NB4 (cell line): ENCODE data around the gene EEF1AKMT3.
A peak's percentile ranks its signal among the peaks of the same experiment; 100 is the strongest.

Experiments used
- DNase-seq: peaks from one replicate; pipeline ENCODE4 v3.0.0; 2010; ENCODE audit warnings: low read depth
- H3K4me3 ChIP-seq: one replicate; pipeline ENCODE4 v1.5.1; 2011; ENCODE audit warnings: mild to moderate bottlenecking, low read depth, low read length, moderate library complexity
- CTCF ChIP-seq: IDR thresholded peaks from one replicate; pipeline ENCODE4 v1.5.1; 2012; ENCODE audit warnings: low read depth, low read length
- MAX ChIP-seq: IDR thresholded peaks from 2 replicates; pipeline ENCODE4 v1.6.1; 2011; ENCODE audit warnings: low read depth, low read length
- MYC ChIP-seq: IDR thresholded peaks from 2 replicates; pipeline ENCODE4 v1.6.1; 2011; ENCODE audit warnings: low read depth, low read length
- POLR2A ChIP-seq: IDR thresholded peaks from 2 replicates; pipeline ENCODE4 v1.6.1; 2011; ENCODE audit warnings: mild to moderate bottlenecking; ENCODE audit not compliant: insufficient read length; ENCODE audit errors: extremely low read depth

EEF1AKMT3 gene

GRCh38 chr12:57807285-57807684 lies 34.9 kb downstream of the EEF1AKMT3 start:
- no peak for DNase-seq
- TF ChIP-seq MAX (no peak), POLR2A (no peak), MYC (no peak), CTCF (no peak)
- H3K4me3 ChIP-seq = no peak overlapping the region

GRCh38 chr12:57808351-57808750 lies 35.9 kb downstream of the EEF1AKMT3 start:
- H3K4me3 ChIP-seq = no peak overlapping the region
- no peak for TF ChIP-seq MYC
- DNase-seq = no peak

GRCh38 chr12:57809425-57809824 lies 37.0 kb downstream of the EEF1AKMT3 start:
- H3K4me3 ChIP-seq = no peak overlapping the region
- DNase-seq = no peak
- TF ChIP-seq MAX = no peak
- TF ChIP-seq MYC = no peak
- TF ChIP-seq CTCF = no peak
- no peak for TF ChIP-seq POLR2A

- no peak for TF ChIP-seq MYC
- no peak for TF ChIP-seq CTCF
- no peak for TF ChIP-seq POLR2A
- TF ChIP-seq MAX = no peak
- H3K4me3 ChIP-seq = no peak overlapping the region
- DNase-seq = peak; percentile 37
Observed at GRCh38 chr12:57810450-57810849, 38.0 kb downstream of the EEF1AKMT3 start.

GRCh38 chr12:57811028-57811755 lies 38.8 kb downstream of the EEF1AKMT3 start:
- DNase-seq = no peak
- TF ChIP-seq MAX = no peak
- TF ChIP-seq POLR2A = no peak
- TF ChIP-seq MYC = no peak
- TF ChIP-seq CTCF = no peak
- no peak overlapping the region for H3K4me3 ChIP-seq

- H3K4me3 ChIP-seq = no peak overlapping the region
- DNase-seq = no peak
- TF ChIP-seq CTCF = no peak
- no peak for TF ChIP-seq POLR2A
- TF ChIP-seq MAX = no peak
- TF ChIP-seq MYC = no peak
Observed at GRCh38 chr12:57813111-57813970, 40.9 kb downstream of the EEF1AKMT3 start.
